ENCODE measurements around the gene EPHA2. TPM values are rescaled to one million over a fixed set of nuclear protein-coding genes. Genes with fewer than 3 reads are reported as not detected.

Gene EPHA2
- total and polyA plus RNA-seq, 8 donors = 6.5 to 17.1 (median 11.0) TPM

GRCh38 chr1:16148329-16149092 lies 7.4 kb downstream of the EPHA2 start:
- DNase-seq (no peak), ATAC-seq (no peak), FAIRE-seq (no peak)
- Histone ChIP-seq H3K4me3 (no peak overlapping the region), H3K4me1 (peaks cover 6 to 36% (median 10%) of the 10 kb centered on the region in 3 donors), H3K27me3 (no peaks in the 10 kb centered on the region), H3K27ac (no peak overlapping the region), H3K36me3 (peaks cover 0 to 18% (median 9%) of the 10 kb centered on the region in 3 donors), H3K9me3 (no peaks in the 10 kb centered on the region)
- WGBS, 2 donors = 91 to 97% methylated on average over 39 of the region's 39 CpGs
- intact Hi-C loops (cut with DNase I) = no loop called here
- TF ChIP-seq, protein P1, sequence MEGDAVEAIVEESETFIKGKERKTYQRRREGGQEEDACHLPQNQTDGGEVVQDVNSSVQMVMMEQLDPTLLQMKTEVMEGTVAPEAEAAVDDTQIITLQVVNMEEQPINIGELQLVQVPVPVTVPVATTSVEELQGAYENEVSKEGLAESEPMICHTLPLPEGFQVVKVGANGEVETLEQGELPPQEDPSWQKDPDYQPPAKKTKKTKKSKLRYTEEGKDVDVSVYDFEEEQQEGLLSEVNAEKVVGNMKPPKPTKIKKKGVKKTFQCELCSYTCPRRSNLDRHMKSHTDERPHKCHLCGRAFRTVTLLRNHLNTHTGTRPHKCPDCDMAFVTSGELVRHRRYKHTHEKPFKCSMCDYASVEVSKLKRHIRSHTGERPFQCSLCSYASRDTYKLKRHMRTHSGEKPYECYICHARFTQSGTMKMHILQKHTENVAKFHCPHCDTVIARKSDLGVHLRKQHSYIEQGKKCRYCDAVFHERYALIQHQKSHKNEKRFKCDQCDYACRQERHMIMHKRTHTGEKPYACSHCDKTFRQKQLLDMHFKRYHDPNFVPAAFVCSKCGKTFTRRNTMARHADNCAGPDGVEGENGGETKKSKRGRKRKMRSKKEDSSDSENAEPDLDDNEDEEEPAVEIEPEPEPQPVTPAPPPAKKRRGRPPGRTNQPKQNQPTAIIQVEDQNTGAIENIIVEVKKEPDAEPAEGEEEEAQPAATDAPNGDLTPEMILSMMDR (IDR thresholded peaks at IDR 0.05) = no peak

DNA sequence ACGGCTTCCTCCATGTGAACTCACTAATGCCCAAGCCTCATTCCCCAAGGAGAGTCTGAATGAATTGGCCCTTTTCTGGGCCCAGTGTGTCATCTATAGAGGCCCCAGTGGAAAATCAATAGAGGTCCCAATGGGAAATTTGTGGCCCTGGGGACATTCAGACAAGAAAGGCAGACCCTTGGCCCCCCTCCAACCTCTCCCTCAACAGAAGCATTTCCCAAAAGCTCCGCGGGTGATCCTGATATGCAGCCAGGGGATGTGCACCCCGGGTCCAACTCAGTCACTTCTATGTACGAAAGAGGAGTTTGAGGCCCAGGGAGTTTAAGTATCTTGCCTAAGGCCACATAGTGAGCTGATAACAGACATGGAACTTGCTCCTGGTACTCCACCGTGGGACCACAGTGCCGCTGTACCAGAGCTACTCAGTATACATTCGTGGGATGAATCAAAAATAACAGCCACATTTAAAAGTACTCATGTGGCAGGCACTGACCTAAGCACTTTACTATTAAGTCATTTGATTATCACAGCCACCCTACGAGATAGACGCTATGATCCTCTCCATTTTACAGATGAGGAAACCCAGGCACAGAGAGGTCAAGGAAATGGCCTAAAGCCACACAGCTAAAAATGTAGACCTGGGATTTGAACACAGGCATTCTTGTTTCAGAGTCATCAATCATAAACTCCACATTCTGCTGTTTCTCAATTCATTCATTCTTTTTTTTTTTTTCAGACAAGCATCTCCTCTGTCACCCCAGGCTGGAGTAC lies 8.5 kb downstream of the EPHA2 start:
- WGBS, 2 donors = 62 to 67% methylated on average over 10 of the region's 10 CpGs
- Histone ChIP-seq H3K36me3 (peaks cover 0 to 18% (median 9%) of the 10 kb centered on the region in 3 donors), H3K4me3 (no peak overlapping the region), H3K27me3 (no peaks in the 10 kb centered on the region), H3K27ac (peak overlapping the region; percentile 80 to 87 (median 84)), H3K4me1 (peaks cover 11 to 37% (median 14%) of the 10 kb centered on the region in 3 donors), H3K9me3 (no peaks in the 10 kb centered on the region)
- no peak for FAIRE-seq
- DNase-seq = no peak
- intact Hi-C loops (cut with DNase I) = no loop called here
- TF ChIP-seq, protein P1 (IDR thresholded peaks at IDR 0.05) = no peak
- ATAC-seq = no peak

GRCh38 chr1:16146279-16147155 lies 9.4 kb downstream of the EPHA2 start:
- FAIRE-seq (no peak), DNase-seq (peak in 5 of 6 donors; percentile 52 to 83 (median 76)), ATAC-seq (peak; percentile 28 to 44 (median 36))
- WGBS, 2 donors = 44 to 55% methylated on average over 23 of the region's 23 CpGs
- Histone ChIP-seq H3K4me3 (peak overlapping the region in 1 of 4 donors; percentile 34), H3K9me3 (no peaks in the 10 kb centered on the region), H3K36me3 (peaks cover 0 to 18% (median 9%) of the 10 kb centered on the region in 3 donors), H3K4me1 (peaks cover 11 to 39% (median 14%) of the 10 kb centered on the region in 3 donors), H3K27ac (peak overlapping the region; percentile 80 to 87 (median 84)), H3K27me3 (no peaks in the 10 kb centered on the region)
- TF ChIP-seq, protein P1 (IDR thresholded peaks at IDR 0.05) = no peak
- intact Hi-C loops (cut with DNase I) = no loop called here

DNA sequence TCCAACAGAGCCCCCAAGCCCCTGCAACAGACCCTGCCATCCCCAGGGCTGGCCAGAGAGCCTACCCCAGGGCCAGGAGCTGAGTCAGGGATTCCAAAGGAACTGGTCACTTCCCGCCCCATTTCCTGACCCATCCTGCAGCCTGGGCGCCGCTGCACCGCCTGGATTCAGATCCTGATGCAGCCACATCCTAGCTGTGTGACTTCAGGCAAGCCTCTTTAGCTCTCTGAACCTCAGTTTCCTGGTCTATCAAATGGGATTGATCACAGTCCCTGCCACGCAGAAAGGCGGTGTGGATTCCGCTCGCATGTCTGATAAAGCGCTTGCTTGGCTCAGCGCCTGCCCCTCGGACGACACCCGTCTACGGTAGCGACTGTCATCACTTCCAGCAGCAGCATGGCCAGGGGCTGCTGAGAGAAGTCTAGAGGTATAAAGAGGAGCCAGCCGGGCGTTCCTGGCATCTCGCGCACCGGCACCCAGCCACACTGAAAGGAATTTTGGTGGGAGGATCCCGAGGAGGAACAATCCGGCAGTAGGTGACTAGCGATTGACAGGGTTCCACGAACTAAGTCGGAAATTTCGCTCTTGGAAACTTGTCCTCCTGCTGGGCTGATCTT lies 10.1 kb downstream of the EPHA2 start:
- H3K4me3 ChIP-seq = peak overlapping the region in 2 of 4 donors; percentile 34 to 40

More for the DNA sequence above, 10.1 kb downstream of the EPHA2 start:
- ATAC-seq (peak; percentile 9 to 53 (median 24)), FAIRE-seq (no peak), DNase-seq (peak in 5 of 6 donors; percentile 46 to 76 (median 67))
- Histone ChIP-seq H3K27ac (peak overlapping the region; percentile 80 to 87 (median 84)), H3K27me3 (no peaks in the 10 kb centered on the region), H3K9me3 (no peaks in the 10 kb centered on the region), H3K4me1 (peaks cover 11 to 42% (median 14%) of the 10 kb centered on the region in 3 donors), H3K36me3 (peaks cover 0 to 18% (median 9%) of the 10 kb centered on the region in 3 donors)
- TF ChIP-seq, protein P1 (IDR thresholded peaks at IDR 0.05) = no peak
- WGBS, 2 donors = 41 to 43% methylated on average over 26 of the region's 26 CpGs
- intact Hi-C loops (cut with DNase I) = no loop called here

Measured in pancreas (tissue), 10 donors.